Memory B cell (primary cell): ENCODE data around the gene CACNA1B.
"Not testable (repeated sequence)": the region's sequence is repeated elsewhere in the genome, so short reads cannot be mapped to it uniquely, and the experiment has no call there.

Source experiments
- ATAC-seq: fragments of 150-1000 bp; cut with Tn5 transposase; 2 replicates; pipeline ENCODE4 v1.10.0; 2021; ENCODE audit warnings: low read depth, mild to moderate bottlenecking, moderate library complexity
- DNase-seq, 2 donors: peaks; one replicate each; pipeline ENCODE4 v3.0.0; 2022; ENCODE audit warnings: low spot score in 2 of 2
- H3K27ac Mint-ChIP-seq: one replicate; pipeline ENCODE4 v1.8.0; 2022; ENCODE audit warnings: mild to moderate bottlenecking, moderate library complexity, mixed read lengths
- H3K27me3 Mint-ChIP-seq: one replicate; pipeline ENCODE4 v1.8.0; 2022; ENCODE audit warnings: mixed read lengths
- H3K36me3 Mint-ChIP-seq: one replicate; pipeline ENCODE4 v1.8.0; 2022; ENCODE audit warnings: mild to moderate bottlenecking, mixed read lengths
- H3K4me1 Mint-ChIP-seq: one replicate; pipeline ENCODE4 v1.8.0; 2022; ENCODE audit warnings: mixed read lengths
- H3K4me3 Mint-ChIP-seq: one replicate; pipeline ENCODE4 v1.8.0; 2022; ENCODE audit warnings: mild to moderate bottlenecking, moderate library complexity, mixed read lengths
- H3K9me3 Mint-ChIP-seq: one replicate; pipeline ENCODE4 v1.8.0; 2022; ENCODE audit warnings: mixed read lengths

The CACNA1B gene

GRCh38 chr9:138080979-138081378 is 203.4 kb downstream of the CACNA1B start:
- ATAC-seq, result no peak
- Mint-ChIP-seq H3K27me3 (peaks cover 27% of the 10 kb centered on the region), H3K36me3 (peaks cover 5% of the 10 kb centered on the region), H3K27ac (no peak overlapping the region), H3K4me3 (no peak overlapping the region), H3K9me3 (peaks cover 11% of the 10 kb centered on the region), H3K4me1 (no peaks in the 10 kb centered on the region)
- no peak for DNase-seq

GRCh38 chr9:138082918-138083636 is 205.5 kb downstream of the CACNA1B start:
- ATAC-seq (no peak), DNase-seq (no peak)
- Mint-ChIP-seq H3K9me3 (peaks cover 14% of the 10 kb centered on the region), H3K4me3 (no peak overlapping the region), H3K27ac (no peak overlapping the region), H3K27me3 (peaks cover 25% of the 10 kb centered on the region), H3K4me1 (no peaks in the 10 kb centered on the region), H3K36me3 (peaks cover 7% of the 10 kb centered on the region)

- no peaks in the 10 kb centered on the region for H3K4me1 Mint-ChIP-seq
- peaks cover 14% of the 10 kb centered on the region for H3K9me3 Mint-ChIP-seq
- H3K36me3 Mint-ChIP-seq, result peaks cover 7% of the 10 kb centered on the region
- H3K27ac Mint-ChIP-seq, result no peak overlapping the region
- peaks cover 18% of the 10 kb centered on the region for H3K27me3 Mint-ChIP-seq
- no peak overlapping the region for H3K4me3 Mint-ChIP-seq
- DNase-seq (no peak), ATAC-seq (no peak)
Observed at GRCh38 chr9:138083873-138084272, 206.3 kb downstream of the CACNA1B start.

- H3K4me1 Mint-ChIP-seq, result no peaks in the 10 kb centered on the region
- no peak overlapping the region for H3K4me3 Mint-ChIP-seq
- no peak for ATAC-seq
- H3K36me3 Mint-ChIP-seq, result peaks cover 7% of the 10 kb centered on the region
- H3K9me3 Mint-ChIP-seq, result peaks cover 14% of the 10 kb centered on the region
- no peak for DNase-seq
- no peak overlapping the region for H3K27ac Mint-ChIP-seq
- H3K27me3 Mint-ChIP-seq, result peaks cover 6% of the 10 kb centered on the region
Observed at GRCh38 chr9:138085568-138085967, 208.0 kb downstream of the CACNA1B start.

- not testable (repeated sequence) for H3K9me3 Mint-ChIP-seq, H3K27ac Mint-ChIP-seq, DNase-seq, H3K36me3 Mint-ChIP-seq, H3K27me3 Mint-ChIP-seq, H3K4me1 Mint-ChIP-seq, ATAC-seq, H3K4me3 Mint-ChIP-seq
Observed at GRCh38 chr9:138092057-138092456, 214.5 kb downstream of the CACNA1B start.

- Mint-ChIP-seq H3K9me3 (peaks cover 2% of the 10 kb centered on the region), H3K4me1 (no peaks in the 10 kb centered on the region), H3K27me3 (no peaks in the 10 kb centered on the region), H3K36me3 (no peaks in the 10 kb centered on the region), H3K27ac (no peak overlapping the region), H3K4me3 (no peak overlapping the region)
- ATAC-seq (no peak), DNase-seq (no peak)
Observed at GRCh38 chr9:138094028-138094427, 216.4 kb downstream of the CACNA1B start.

GRCh38 chr9:138095813-138096518 is 218.4 kb downstream of the CACNA1B start:
- H3K9me3 Mint-ChIP-seq, result peaks cover 2% of the 10 kb centered on the region
- H3K36me3 Mint-ChIP-seq, result no peaks in the 10 kb centered on the region
- no peaks in the 10 kb centered on the region for H3K27me3 Mint-ChIP-seq
- no peak overlapping the region for H3K27ac Mint-ChIP-seq
- H3K4me1 Mint-ChIP-seq, result no peaks in the 10 kb centered on the region
- DNase-seq (no peak), ATAC-seq (no peak)
- no peak overlapping the region for H3K4me3 Mint-ChIP-seq

- ATAC-seq (no peak), DNase-seq (no peak)
- Mint-ChIP-seq H3K4me1 (no peaks in the 10 kb centered on the region), H3K27me3 (no peaks in the 10 kb centered on the region), H3K27ac (no peak overlapping the region), H3K9me3 (peaks cover 2% of the 10 kb centered on the region), H3K36me3 (no peaks in the 10 kb centered on the region), H3K4me3 (no peak overlapping the region)
Observed at GRCh38 chr9:138096519-138096845, 218.9 kb downstream of the CACNA1B start.

GRCh38 chr9:138097501-138097991 is 220.0 kb downstream of the CACNA1B start:
- no peaks in the 10 kb centered on the region for H3K4me1 Mint-ChIP-seq
- H3K9me3 Mint-ChIP-seq, result peaks cover 2% of the 10 kb centered on the region
- ATAC-seq (no peak), DNase-seq (no peak)
- H3K27ac Mint-ChIP-seq, result no peak overlapping the region
- H3K36me3 Mint-ChIP-seq, result no peaks in the 10 kb centered on the region
- no peak overlapping the region for H3K4me3 Mint-ChIP-seq
- H3K27me3 Mint-ChIP-seq, result no peaks in the 10 kb centered on the region

GRCh38 chr9:138098116-138098907 is 220.7 kb downstream of the CACNA1B start:
- no peaks in the 10 kb centered on the region for H3K4me1 Mint-ChIP-seq
- peaks cover 2% of the 10 kb centered on the region for H3K9me3 Mint-ChIP-seq
- no peak for DNase-seq
- no peak overlapping the region for H3K27ac Mint-ChIP-seq
- H3K36me3 Mint-ChIP-seq, result no peaks in the 10 kb centered on the region
- H3K4me3 Mint-ChIP-seq, result no peak overlapping the region
- no peak for ATAC-seq
- H3K27me3 Mint-ChIP-seq, result no peaks in the 10 kb centered on the region

GRCh38 chr9:138098908-138099791 is 221.6 kb downstream of the CACNA1B start:
- Mint-ChIP-seq H3K9me3 (no peaks in the 10 kb centered on the region), H3K27me3 (no peaks in the 10 kb centered on the region), H3K4me3 (no peak overlapping the region), H3K36me3 (no peaks in the 10 kb centered on the region), H3K27ac (no peak overlapping the region), H3K4me1 (no peaks in the 10 kb centered on the region)
- DNase-seq, result no peak
- ATAC-seq, result no peak

- Mint-ChIP-seq H3K4me1 (no peaks in the 10 kb centered on the region), H3K36me3 (no peaks in the 10 kb centered on the region), H3K4me3 (no peak overlapping the region), H3K27ac (no peak overlapping the region), H3K9me3 (no peaks in the 10 kb centered on the region), H3K27me3 (no peaks in the 10 kb centered on the region)
- ATAC-seq (no peak), DNase-seq (no peak)
Observed at GRCh38 chr9:138099803-138100598, 222.4 kb downstream of the CACNA1B start.
